ENCODE data around the gene SV2C.

DNA sequence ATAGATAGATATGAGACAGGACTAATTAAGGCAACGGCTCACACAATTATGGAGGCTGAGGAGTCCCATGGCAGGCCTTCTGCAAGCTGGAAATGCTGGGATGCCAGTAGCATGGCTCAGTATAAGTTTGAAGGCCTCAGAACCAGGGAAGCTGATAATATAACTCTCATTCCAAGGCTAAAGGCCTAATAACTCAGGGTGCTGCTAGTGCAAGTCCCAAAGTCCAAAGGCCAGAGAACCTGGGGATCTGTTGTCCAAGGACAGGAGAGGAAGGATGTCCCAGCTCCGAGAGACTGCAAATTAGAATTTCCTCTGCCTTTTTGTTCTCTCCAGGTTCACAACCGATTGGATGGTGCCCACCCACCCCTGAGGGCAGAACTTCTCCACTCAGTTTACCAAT, 114.5 kb downstream of the SV2C start:
- TF ChIP-seq, protein P1, sequence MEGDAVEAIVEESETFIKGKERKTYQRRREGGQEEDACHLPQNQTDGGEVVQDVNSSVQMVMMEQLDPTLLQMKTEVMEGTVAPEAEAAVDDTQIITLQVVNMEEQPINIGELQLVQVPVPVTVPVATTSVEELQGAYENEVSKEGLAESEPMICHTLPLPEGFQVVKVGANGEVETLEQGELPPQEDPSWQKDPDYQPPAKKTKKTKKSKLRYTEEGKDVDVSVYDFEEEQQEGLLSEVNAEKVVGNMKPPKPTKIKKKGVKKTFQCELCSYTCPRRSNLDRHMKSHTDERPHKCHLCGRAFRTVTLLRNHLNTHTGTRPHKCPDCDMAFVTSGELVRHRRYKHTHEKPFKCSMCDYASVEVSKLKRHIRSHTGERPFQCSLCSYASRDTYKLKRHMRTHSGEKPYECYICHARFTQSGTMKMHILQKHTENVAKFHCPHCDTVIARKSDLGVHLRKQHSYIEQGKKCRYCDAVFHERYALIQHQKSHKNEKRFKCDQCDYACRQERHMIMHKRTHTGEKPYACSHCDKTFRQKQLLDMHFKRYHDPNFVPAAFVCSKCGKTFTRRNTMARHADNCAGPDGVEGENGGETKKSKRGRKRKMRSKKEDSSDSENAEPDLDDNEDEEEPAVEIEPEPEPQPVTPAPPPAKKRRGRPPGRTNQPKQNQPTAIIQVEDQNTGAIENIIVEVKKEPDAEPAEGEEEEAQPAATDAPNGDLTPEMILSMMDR (IDR thresholded peaks at IDR 0.05; ENCODE audit: low read length) = no peak
- TF ChIP-seq EZH2 (optimal IDR thresholded peaks at IDR 0.05; ENCODE audit: low read depth, low read length) = no peak
